Measurements from ENCODE around the gene TRIP4.
"Not testable (repeated sequence)": the region's sequence is repeated elsewhere in the genome, so short reads cannot be mapped to it uniquely, and the experiment has no call there.

The TRIP4 gene

GRCh38 chr15:64386291-64386690, 1.3 kb upstream of the TRIP4 start:
- Histone ChIP-seq H3K27ac (no peak overlapping the region), H3K4me3 (no peak overlapping the region), H3K27me3 (no peaks in the 10 kb centered on the region), H3K4me1 (peaks cover 0 to 24% (median 15%) of the 10 kb centered on the region in 4 donors), H3K36me3 (peaks cover 0 to 7% (median 0%) of the 10 kb centered on the region in 3 donors), H3K9me3 (no peaks in the 10 kb centered on the region)
- intact Hi-C loops (cut with DNase I; ENCODE audit: low total_unique reads), result no loop called here
- DNase-seq, result no peak
- no peak for TF ChIP-seq CTCF (IDR thresholded peaks at IDR 0.05)

- peaks cover 0 to 17% (median 11%) of the 10 kb centered on the region in 4 donors for H3K4me1 ChIP-seq
- no peak overlapping the region for H3K27ac ChIP-seq
- peak overlapping the region; percentile 69 to 85 for H3K4me3 ChIP-seq
- DNase-seq, result no peak
- TF ChIP-seq CTCF (IDR thresholded peaks at IDR 0.05), result no peak
- peaks cover 0 to 29% (median 1%) of the 10 kb centered on the region in 3 donors for H3K36me3 ChIP-seq
- H3K27me3 ChIP-seq, result no peaks in the 10 kb centered on the region
- intact Hi-C loops (cut with DNase I; ENCODE audit: low total_unique reads), result no loop called here
- H3K9me3 ChIP-seq, result no peaks in the 10 kb centered on the region
Observed at GRCh38 chr15:64389036-64389435, 1.4 kb downstream of the TRIP4 start.

- Histone ChIP-seq H3K4me1 (peaks cover 0 to 12% (median 11%) of the 10 kb centered on the region in 4 donors), H3K36me3 (peaks cover 27 to 63% (median 35%) of the 10 kb centered on the region in 3 donors)
- intact Hi-C loops (cut with DNase I; ENCODE audit: low total_unique reads); H3K9me3 ChIP-seq; DNase-seq; H3K27ac ChIP-seq; H3K27me3 ChIP-seq; H3K4me3 ChIP-seq: not testable (repeated sequence)
Observed at GRCh38 chr15:64392471-64392870, 4.8 kb downstream of the TRIP4 start.

- intact Hi-C loops (cut with DNase I; ENCODE audit: low total_unique reads), result no loop called here
- DNase-seq, result no peak
- Histone ChIP-seq H3K4me1 (no peaks in the 10 kb centered on the region), H3K36me3 (peaks cover 60 to 94% (median 61%) of the 10 kb centered on the region in 3 donors), H3K4me3 (no peak overlapping the region), H3K9me3 (no peaks in the 10 kb centered on the region), H3K27ac (no peak overlapping the region), H3K27me3 (no peaks in the 10 kb centered on the region)
- no peak for TF ChIP-seq CTCF (IDR thresholded peaks at IDR 0.05)
Observed at GRCh38 chr15:64396789-64397188, 9.2 kb downstream of the TRIP4 start.

DNA sequence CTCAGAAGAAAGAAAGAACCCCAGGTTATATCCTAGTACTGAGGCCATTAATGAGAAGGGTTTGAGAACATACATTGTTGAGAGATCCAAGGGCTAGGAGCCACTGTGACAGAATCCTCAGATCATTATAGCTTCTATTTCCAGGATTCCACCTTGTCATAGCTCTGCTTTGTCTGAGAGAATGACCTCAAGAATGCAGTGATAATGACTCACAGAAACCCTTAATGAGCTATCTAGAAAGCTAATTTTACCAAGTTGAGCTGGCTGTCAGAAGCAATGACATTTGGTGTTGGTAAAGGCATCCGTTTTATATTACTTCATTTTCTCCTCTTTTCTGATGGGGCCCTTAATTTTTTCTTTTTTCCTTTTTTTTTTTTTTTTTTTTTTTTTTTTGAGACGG, 10.9 kb downstream of the TRIP4 start:
- Histone ChIP-seq H3K4me1 (no peaks in the 10 kb centered on the region), H3K27ac (no peak overlapping the region), H3K9me3 (no peaks in the 10 kb centered on the region), H3K4me3 (no peak overlapping the region), H3K27me3 (no peaks in the 10 kb centered on the region), H3K36me3 (peaks cover 69 to 98% (median 73%) of the 10 kb centered on the region in 3 donors)
- TF ChIP-seq CTCF (IDR thresholded peaks at IDR 0.05), result no peak
- intact Hi-C loops (cut with DNase I; ENCODE audit: low total_unique reads), result no loop called here
- no peak for DNase-seq

DNA sequence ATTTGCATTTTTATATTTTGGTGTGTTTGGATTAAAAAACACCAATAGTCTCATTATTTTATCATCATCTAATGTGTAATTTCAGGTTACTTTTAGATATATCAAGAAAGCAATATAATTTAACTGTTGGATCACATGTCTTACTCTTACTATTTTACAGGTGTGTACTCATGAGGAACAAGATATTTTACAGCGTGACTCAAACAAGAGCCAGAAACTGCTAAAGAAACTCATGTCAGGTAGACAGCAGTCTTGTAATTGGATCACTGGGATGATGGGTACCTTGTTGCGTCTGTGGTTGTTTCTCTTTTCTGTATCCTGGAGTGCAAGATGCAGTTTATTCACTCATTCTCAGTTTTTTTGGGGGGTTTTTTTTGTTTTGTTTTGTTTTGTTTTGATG, 12.9 kb downstream of the TRIP4 start:
- TF ChIP-seq CTCF (IDR thresholded peaks at IDR 0.05), result no peak
- intact Hi-C loops (cut with DNase I; ENCODE audit: low total_unique reads), result no loop called here
- H3K27ac ChIP-seq, result no peak overlapping the region
- H3K4me3 ChIP-seq, result no peak overlapping the region
- no peaks in the 10 kb centered on the region for H3K4me1 ChIP-seq
- DNase-seq, result no peak
- H3K9me3 ChIP-seq, result no peaks in the 10 kb centered on the region
- H3K36me3 ChIP-seq, result peaks cover 64 to 97% (median 75%) of the 10 kb centered on the region in 3 donors
- H3K27me3 ChIP-seq, result no peaks in the 10 kb centered on the region
